SK-N-MC (cell line): ENCODE results near the gene DIAPH2.

Experiments
- EZH2 ChIP-seq: fragments of 200-600 bp; sonication (generic); IDR thresholded peaks from one replicate; pipeline ENCODE4 v1.6.1; 2017; ENCODE audit warnings: antibody characterized with exemption
- POLR2AphosphoS5 ChIP-seq: IDR thresholded peaks from 2 replicates; pipeline ENCODE4 v1.6.1; 2012; ENCODE audit warnings: mild to moderate bottlenecking, low read depth, low read length, borderline replicate concordance

GRCh38 chrX:97332963-97333362 lies 648.3 kb downstream of the DIAPH2 start:
- TF ChIP-seq POLR2AphosphoS5: no peak
- no peak for TF ChIP-seq EZH2
